GM21723 (cell line): ENCODE measurements around the gene TMEM129.

Source experiments
- ATAC-seq: cut with Tn5 transposase; IDR thresholded peaks from one replicate; pipeline ENCODE4 v1.9.1; 2021; ENCODE audit warnings: mild to moderate bottlenecking, moderate library complexity; ENCODE audit not compliant: unreplicated experiment

Gene TMEM129

DNA sequence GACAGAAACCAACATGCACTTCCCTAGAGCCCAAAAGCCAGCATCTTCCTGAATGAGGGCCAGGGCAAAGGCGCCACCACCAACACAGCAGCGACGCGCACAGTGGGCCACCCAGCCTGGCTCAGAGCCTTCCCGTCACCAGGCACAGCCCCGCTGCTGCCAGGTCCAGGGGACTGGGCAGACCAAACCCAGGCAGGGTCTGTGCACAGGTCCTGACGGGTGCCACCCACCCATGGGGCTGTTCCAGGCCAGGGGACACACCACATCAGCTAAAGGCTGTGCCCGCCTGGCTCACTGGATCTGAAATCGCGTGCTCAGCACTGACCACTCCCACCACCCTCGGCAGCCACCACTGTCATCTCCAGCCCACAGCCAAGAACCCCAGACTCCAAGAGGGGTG is 50.8 kb downstream of the TMEM129 start:
- no peak for ATAC-seq

GRCh38 chr4:1669850-1670249 is 51.3 kb downstream of the TMEM129 start:
- no peak for ATAC-seq

- ATAC-seq: no peak
Measured at GRCh38 chr4:1669270-1669669, 51.9 kb downstream of the TMEM129 start.

DNA sequence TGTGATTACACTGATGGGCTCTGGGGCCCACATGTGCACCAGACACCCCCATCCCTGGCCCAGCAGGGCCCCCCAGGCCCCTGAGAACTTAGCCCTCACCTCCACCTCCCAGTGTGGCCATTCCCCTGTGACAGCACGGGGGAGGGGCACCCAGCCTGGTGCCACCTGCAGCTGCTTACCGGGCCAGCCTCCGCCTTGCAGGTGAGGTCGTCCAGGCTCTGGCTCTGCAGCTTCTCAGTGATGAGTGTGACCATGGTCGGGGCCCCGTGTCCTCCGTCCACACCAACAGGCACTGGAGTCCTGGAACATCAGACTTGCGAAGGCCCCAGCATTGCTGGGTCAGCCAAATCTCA is 52.7 kb downstream of the TMEM129 start:
- ATAC-seq: no peak

- no peak for ATAC-seq
Measured at GRCh38 chr4:1667273-1667672, 53.9 kb downstream of the TMEM129 start.

- ATAC-seq: no peak
Measured at GRCh38 chr4:1666391-1666790, 54.7 kb downstream of the TMEM129 start.
